Measurements from ENCODE around the gene SGMS1. TPM values are rescaled to one million over a fixed set of nuclear protein-coding genes. Genes with fewer than 3 reads are reported as not detected.

Gene SGMS1
- total RNA-seq, 4 donors from 2014 or later = 28.3 to 44.5 (median 41.7) TPM

GRCh38 chr10:50295367-50295766, 328.4 kb downstream of the SGMS1 start:
- in situ Hi-C loops (cut with MboI; ENCODE audit: low pct_ligation_motif_present in 1 of 4, low pct_unique_long_range_greater_than_20kb in 1 of 4, low sequenced_read_pairs in 3 of 4) = no loop called here
- Histone ChIP-seq H3K36me3 (no peaks in the 10 kb centered on the region), H3K27me3 (no peaks in the 10 kb centered on the region), H3K27ac (no peak overlapping the region), H3K4me3 (no peak overlapping the region), H3K4me1 (peaks cover 0 to 3% (median 0%) of the 10 kb centered on the region in 4 donors), H3K9me3 (peaks cover 0 to 2% of the 10 kb centered on the region in 2 donors)
- 95 to 100% methylated on average over 1 of the region's 1 CpG for WGBS, 2 donors (ENCODE audit: low coverage in 1 of 2)
- intact Hi-C loops (cut with DNase I; ENCODE audit: low total_unique reads) = loop anchor here (10.0 kb wide), 1 partner anchor 339 kb away; no protein-coding TSS in a partner anchor
- TF ChIP-seq POLR2A (IDR thresholded peaks at IDR 0.05) (no peak), EP300 (IDR thresholded peaks at IDR 0.05; ENCODE audit: low read depth) (no peak)
- DNase-seq = no peak

GRCh38 chr10:50294582-50294981, 329.2 kb downstream of the SGMS1 start:
- H3K36me3 ChIP-seq = no peaks in the 10 kb centered on the region
- no peaks in the 10 kb centered on the region for H3K27me3 ChIP-seq
- intact Hi-C loops (cut with DNase I; ENCODE audit: low total_unique reads) (loop anchor here (10.0 kb wide), 1 partner anchor 340 kb away; no protein-coding TSS in a partner anchor), in situ Hi-C loops (cut with MboI; ENCODE audit: low pct_ligation_motif_present in 1 of 4, low pct_unique_long_range_greater_than_20kb in 1 of 4, low sequenced_read_pairs in 3 of 4) (no loop called here)
- H3K4me1 ChIP-seq = peaks cover 0 to 3% (median 0%) of the 10 kb centered on the region in 4 donors
- no peak overlapping the region for H3K4me3 ChIP-seq
- H3K27ac ChIP-seq = no peak overlapping the region
- TF ChIP-seq POLR2A (IDR thresholded peaks at IDR 0.05) (no peak), CTCF (IDR thresholded peaks at IDR 0.05) (no peak), POLR2AphosphoS5 (IDR thresholded peaks at IDR 0.05) (no peak), EP300 (IDR thresholded peaks at IDR 0.05; ENCODE audit: low read depth) (no peak)
- no peak for DNase-seq
- 100% methylated on average over 1 of the region's 1 CpG; no CpG with 5 or more reads in 1 of the 2 donors for WGBS, 2 donors (ENCODE audit: low coverage in 1 of 2)
- no peaks in the 10 kb centered on the region for H3K9me3 ChIP-seq

GRCh38 chr10:50293513-50294313, 330.0 kb downstream of the SGMS1 start:
- peak; percentile 18 for DNase-seq
- intact Hi-C loops (cut with DNase I; ENCODE audit: low total_unique reads) = loop anchor here (10.0 kb wide), 1 partner anchor 341 kb away; no protein-coding TSS in a partner anchor

GRCh38 chr10:50291261-50291850, 332.4 kb downstream of the SGMS1 start:
- 50 to 74% methylated on average over 1 of the region's 1 CpG for WGBS, 2 donors (ENCODE audit: low coverage in 1 of 2)
- intact Hi-C loops (cut with DNase I; ENCODE audit: low total_unique reads) = loop anchor here (10.0 kb wide), 1 partner anchor 343 kb away; no protein-coding TSS in a partner anchor
- no peak overlapping the region for H3K27ac ChIP-seq
- H3K4me1 ChIP-seq = peaks cover 0 to 3% (median 0%) of the 10 kb centered on the region in 4 donors
- no peaks in the 10 kb centered on the region for H3K36me3 ChIP-seq
- no peak for DNase-seq
- in situ Hi-C loops (cut with MboI; ENCODE audit: low pct_ligation_motif_present in 1 of 4, low pct_unique_long_range_greater_than_20kb in 1 of 4, low sequenced_read_pairs in 3 of 4) = no loop called here
- TF ChIP-seq EP300 (IDR thresholded peaks at IDR 0.05; ENCODE audit: low read depth) (no peak), POLR2AphosphoS5 (IDR thresholded peaks at IDR 0.05) (no peak), POLR2A (IDR thresholded peaks at IDR 0.05) (no peak), CTCF (IDR thresholded peaks at IDR 0.05) (peak in 3 of 5 experiments; percentile 16 to 17 (median 16))
- H3K9me3 ChIP-seq = no peaks in the 10 kb centered on the region
- no peaks in the 10 kb centered on the region for H3K27me3 ChIP-seq
- H3K4me3 ChIP-seq = no peak overlapping the region

More at GRCh38 chr10:50293513-50294313, 330.0 kb downstream of the SGMS1 start:
- H3K27me3 ChIP-seq = no peaks in the 10 kb centered on the region
- in situ Hi-C loops (cut with MboI; ENCODE audit: low pct_ligation_motif_present in 1 of 4, low pct_unique_long_range_greater_than_20kb in 1 of 4, low sequenced_read_pairs in 3 of 4) = no loop called here
- WGBS, 2 donors (ENCODE audit: low coverage in 1 of 2) = 55 to 83% methylated on average over 4 to 5 of the region's 5 CpGs
- peak overlapping the region in 2 of 4 donors; percentile 13 to 62 for H3K27ac ChIP-seq
- peaks cover 0 to 3% (median 0%) of the 10 kb centered on the region in 4 donors for H3K4me1 ChIP-seq
- H3K9me3 ChIP-seq = no peaks in the 10 kb centered on the region
- no peak overlapping the region for H3K4me3 ChIP-seq
- TF ChIP-seq EP300 (IDR thresholded peaks at IDR 0.05; ENCODE audit: low read depth) = no peak
- TF ChIP-seq POLR2AphosphoS5 (IDR thresholded peaks at IDR 0.05) = no peak
- TF ChIP-seq CTCF (IDR thresholded peaks at IDR 0.05) = no peak
- no peak for TF ChIP-seq POLR2A (IDR thresholded peaks at IDR 0.05)
- H3K36me3 ChIP-seq = no peaks in the 10 kb centered on the region

Measured in transverse colon (tissue), 4 donors.